Testis (tissue), 5 donors: Measurements from ENCODE around the gene ARAP2. TPM values are rescaled to one million over a fixed set of nuclear protein-coding genes. Genes with fewer than 3 reads are reported as not detected.

Source experiments
- DNase-seq: peaks from one replicate; pipeline ENCODE4 v3.0.0-alpha.2; 2019
- H3K27ac ChIP-seq, 2 donors: fragments of 200-600 bp; sonication (generic); one replicate each; pipeline ENCODE4 v1.5.1; 2019
- H3K27me3 ChIP-seq: fragments of 200-600 bp; sonication (generic); one replicate; pipeline ENCODE4 v1.5.1; 2019
- H3K36me3 ChIP-seq: fragments of 200-600 bp; sonication (generic); one replicate; pipeline ENCODE4 v1.5.1; 2017; ENCODE audit warnings: low read depth; ENCODE audit errors: missing control alignments
- H3K4me1 ChIP-seq: fragments of 200-600 bp; sonication (generic); one replicate; pipeline ENCODE4 v1.5.1; 2019
- H3K4me3 ChIP-seq, 2 donors: fragments of 200-600 bp; sonication (generic); one replicate each; pipeline ENCODE4 v1.5.1; 2017 to 2019
- H3K9me3 ChIP-seq: fragments of 200-600 bp; sonication (generic); one replicate; pipeline ENCODE4 v1.5.1; 2017
- POLR2A ChIP-seq: fragments of 450-650 bp; IDR thresholded peaks from one replicate; pipeline ENCODE4 v1.6.1; 2017; ENCODE audit warnings: antibody characterized with exemption, mild to moderate bottlenecking, moderate library complexity
- WGBS, 2 donors: methylation state at CpG; one replicate each; pipeline ENCODE4 v1.1.5; 2018; 5-methylcytosine and 5-hydroxymethylcytosine counted together
- intact Hi-C: fragments of 100-400 bp; cut with DNase I; formaldehyde crosslinking; loops from one replicate; pipeline ENCODE4 v1.15.1; 2023; ENCODE audit warnings: low total_unique reads
- long read RNA-seq, 2 donors: transcript quantifications; one replicate each; lab custom pipeline, GENCODE V29; 2026
- polyA plus RNA-seq: library from polyadenylated mRNA; stranded (reverse); fragments of 350-450 nt; fragmentation: Illumina TruSeq; extraction: RNeasy Lipid Tissue Mini Kit (QIAGEN cat#74804); gene quantifications from one replicate; pipeline ENCODE4 v1.2.3, GENCODE V29; 2014; ENCODE audit warnings: low read depth, low replicate concordance; ENCODE audit not compliant: insufficient read depth
- total RNA-seq, 2 donors: library from RNA; depleted of rRNA; stranded (reverse); fragments of >200 nt; gene quantifications; one replicate each; pipeline ENCODE4 v1.2.3, GENCODE V29; 2016
- TF ChIP-seq, protein P1 (sequence below), 3 experiments: fragments of 450-650 bp in 2 of 3; fragments of 200-600 bp in 1 of 3; sonication (generic) in 1 of 3; IDR thresholded peaks; one replicate each; pipeline ENCODE4 v1.5.1; 2016 to 2019; ENCODE audit warnings: antibody characterized with exemption in 3 of 3, mild to moderate bottlenecking in 2 of 3, moderate library complexity in 1 of 3

ARAP2 gene, protein sequence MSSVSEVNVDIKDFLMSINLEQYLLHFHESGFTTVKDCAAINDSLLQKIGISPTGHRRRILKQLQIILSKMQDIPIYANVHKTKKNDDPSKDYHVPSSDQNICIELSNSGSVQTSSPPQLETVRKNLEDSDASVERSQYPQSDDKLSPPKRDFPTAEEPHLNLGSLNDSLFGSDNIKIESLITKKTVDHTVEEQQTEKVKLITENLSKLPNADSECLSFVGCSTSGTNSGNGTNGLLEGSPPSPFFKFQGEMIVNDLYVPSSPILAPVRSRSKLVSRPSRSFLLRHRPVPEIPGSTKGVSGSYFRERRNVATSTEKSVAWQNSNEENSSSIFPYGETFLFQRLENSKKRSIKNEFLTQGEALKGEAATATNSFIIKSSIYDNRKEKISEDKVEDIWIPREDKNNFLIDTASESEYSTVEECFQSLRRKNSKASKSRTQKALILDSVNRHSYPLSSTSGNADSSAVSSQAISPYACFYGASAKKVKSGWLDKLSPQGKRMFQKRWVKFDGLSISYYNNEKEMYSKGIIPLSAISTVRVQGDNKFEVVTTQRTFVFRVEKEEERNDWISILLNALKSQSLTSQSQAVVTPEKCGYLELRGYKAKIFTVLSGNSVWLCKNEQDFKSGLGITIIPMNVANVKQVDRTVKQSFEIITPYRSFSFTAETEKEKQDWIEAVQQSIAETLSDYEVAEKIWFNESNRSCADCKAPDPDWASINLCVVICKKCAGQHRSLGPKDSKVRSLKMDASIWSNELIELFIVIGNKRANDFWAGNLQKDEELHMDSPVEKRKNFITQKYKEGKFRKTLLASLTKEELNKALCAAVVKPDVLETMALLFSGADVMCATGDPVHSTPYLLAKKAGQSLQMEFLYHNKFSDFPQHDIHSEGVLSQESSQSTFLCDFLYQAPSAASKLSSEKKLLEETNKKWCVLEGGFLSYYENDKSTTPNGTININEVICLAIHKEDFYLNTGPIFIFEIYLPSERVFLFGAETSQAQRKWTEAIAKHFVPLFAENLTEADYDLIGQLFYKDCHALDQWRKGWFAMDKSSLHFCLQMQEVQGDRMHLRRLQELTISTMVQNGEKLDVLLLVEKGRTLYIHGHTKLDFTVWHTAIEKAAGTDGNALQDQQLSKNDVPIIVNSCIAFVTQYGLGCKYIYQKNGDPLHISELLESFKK (N-terminal part only)
- 10 to 100 TPM; 81.1 to 91.0 TPM for total RNA-seq
- 10.9 TPM for polyA plus RNA-seq
- long read RNA-seq, donor 1 = 0 reads
- long read RNA-seq, donor 2 = 0 reads

DNA sequence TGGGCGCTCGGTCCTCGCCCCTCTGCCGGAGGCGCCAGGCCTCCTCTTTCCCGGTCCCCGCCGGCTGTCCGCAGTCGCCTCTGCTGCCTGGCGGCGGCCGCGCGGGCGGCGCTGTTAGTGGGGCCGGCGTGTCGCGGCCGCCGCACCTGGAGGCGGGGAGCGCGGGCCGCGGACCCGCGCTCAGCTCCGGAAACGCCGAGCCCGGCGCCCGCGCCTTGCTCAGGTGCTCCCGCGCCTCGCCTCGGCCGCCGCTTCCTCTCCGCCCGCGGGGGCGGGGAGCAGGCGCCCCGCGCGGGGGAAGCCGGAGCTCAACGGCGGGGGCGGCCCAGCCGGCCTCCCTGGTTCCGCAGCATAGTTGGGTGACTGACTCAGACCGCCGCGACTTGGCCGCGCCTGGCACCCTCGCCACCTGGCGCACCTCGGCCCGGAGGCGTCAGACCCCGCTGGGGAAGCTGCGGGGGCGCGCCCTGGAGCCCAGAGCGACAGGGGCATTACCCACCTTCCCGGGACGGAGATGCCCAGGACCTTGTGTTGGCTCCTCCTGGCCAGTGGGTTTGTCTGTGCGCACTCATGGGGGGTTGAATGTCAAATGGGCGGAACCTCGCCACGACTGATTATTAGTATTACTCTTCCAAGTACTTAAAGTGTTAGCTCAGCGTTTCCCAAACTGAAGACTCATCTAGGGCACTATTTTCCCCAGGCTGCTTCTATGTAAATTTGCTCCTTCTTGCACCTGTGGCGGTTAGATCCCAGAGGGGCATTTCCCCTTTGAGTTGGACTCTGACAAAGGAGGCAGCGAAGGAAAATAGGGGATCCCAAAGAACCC is at the start of gene ARAP2:
ARAP2 (minus strand) TSS at position 258 of the 826 bp plus-strand sequence. CDS start 15,028 bp downstream, outside the sequence.
- intact Hi-C loops = no loop called here
- H3K36me3 ChIP-seq = no peaks in the 10 kb centered on the region
- H3K27ac ChIP-seq = peak within 1 kb of the TSS; percentile 89 to 92
- H3K4me1 ChIP-seq = no peaks in the 10 kb centered on the region
- 2 to 14% methylated on average over 6 to 53 of the region's 81 CpGs for WGBS, 2 donors
- H3K27me3 ChIP-seq = no peaks in the 10 kb centered on the region
- TF ChIP-seq, protein P1, sequence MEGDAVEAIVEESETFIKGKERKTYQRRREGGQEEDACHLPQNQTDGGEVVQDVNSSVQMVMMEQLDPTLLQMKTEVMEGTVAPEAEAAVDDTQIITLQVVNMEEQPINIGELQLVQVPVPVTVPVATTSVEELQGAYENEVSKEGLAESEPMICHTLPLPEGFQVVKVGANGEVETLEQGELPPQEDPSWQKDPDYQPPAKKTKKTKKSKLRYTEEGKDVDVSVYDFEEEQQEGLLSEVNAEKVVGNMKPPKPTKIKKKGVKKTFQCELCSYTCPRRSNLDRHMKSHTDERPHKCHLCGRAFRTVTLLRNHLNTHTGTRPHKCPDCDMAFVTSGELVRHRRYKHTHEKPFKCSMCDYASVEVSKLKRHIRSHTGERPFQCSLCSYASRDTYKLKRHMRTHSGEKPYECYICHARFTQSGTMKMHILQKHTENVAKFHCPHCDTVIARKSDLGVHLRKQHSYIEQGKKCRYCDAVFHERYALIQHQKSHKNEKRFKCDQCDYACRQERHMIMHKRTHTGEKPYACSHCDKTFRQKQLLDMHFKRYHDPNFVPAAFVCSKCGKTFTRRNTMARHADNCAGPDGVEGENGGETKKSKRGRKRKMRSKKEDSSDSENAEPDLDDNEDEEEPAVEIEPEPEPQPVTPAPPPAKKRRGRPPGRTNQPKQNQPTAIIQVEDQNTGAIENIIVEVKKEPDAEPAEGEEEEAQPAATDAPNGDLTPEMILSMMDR (IDR thresholded peaks at IDR 0.05) = no peak
- TF ChIP-seq POLR2A = no peak
- peak within 1 kb of the TSS; percentile 66 to 79 for H3K4me3 ChIP-seq
- no peaks in the 10 kb centered on the region for H3K9me3 ChIP-seq
- DNase-seq = peak; percentile 85

DNA sequence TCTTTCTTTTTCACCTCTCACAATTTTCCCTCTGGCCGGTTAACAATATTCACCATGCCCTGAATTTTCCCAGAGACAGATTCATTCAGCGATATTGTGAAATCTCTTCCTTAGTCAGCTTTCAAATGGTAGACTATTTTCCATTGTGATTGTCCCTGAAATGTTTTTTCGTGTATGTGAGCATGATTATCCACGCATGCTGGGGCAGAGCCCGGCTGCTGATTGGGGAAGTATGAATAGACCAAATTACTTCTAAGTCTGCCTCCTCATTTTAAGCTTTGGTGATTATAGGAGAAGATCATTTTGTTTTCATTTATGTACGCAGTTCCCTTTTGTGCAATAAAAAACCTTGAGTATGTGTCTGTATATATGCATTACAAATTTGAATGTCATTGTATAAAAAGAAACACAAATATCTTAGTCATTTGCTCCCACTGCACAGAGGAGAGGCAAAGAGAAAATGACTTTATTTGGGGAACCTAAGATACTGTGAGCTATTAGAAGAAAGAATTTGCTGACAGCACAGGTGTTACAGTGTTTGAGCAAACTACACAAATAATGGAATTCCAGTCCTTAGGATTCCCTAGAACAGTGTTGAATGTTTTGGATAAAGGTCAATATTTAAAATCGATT is 48.4 kb upstream of the ARAP2 start:
- H3K9me3 ChIP-seq = no peaks in the 10 kb centered on the region
- intact Hi-C loops = no loop called here
- H3K27me3 ChIP-seq = no peaks in the 10 kb centered on the region
- no peaks in the 10 kb centered on the region for H3K36me3 ChIP-seq
- H3K27ac ChIP-seq = no peak overlapping the region
- no peak overlapping the region for H3K4me3 ChIP-seq
- no peak for DNase-seq
- TF ChIP-seq, protein P1 (IDR thresholded peaks at IDR 0.05) = no peak
- no peak for TF ChIP-seq POLR2A
- no peaks in the 10 kb centered on the region for H3K4me1 ChIP-seq
- 79 to 81% methylated on average over 7 of the region's 7 CpGs for WGBS, 2 donors

DNA sequence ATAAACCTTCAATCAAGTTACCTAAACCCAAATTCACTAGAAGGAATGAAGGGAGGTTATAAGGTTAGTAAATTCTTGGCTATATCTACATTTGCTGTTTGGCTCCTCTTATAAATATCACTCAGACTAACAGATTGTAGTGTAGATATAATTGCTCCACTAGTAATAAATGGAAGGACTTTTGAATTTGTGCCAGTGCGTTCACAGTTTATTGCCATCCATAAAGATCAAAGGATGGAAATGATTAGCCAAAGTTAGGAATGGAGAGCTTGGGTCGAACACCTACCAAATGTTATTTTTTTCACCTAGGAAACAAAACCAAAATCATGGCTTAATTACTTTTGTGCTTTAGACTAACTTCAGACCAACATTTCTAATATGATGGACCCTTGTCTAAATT is 46.3 kb upstream of the ARAP2 start:
- no peak for TF ChIP-seq POLR2A
- TF ChIP-seq, protein P1 (IDR thresholded peaks at IDR 0.05) = no peak
- WGBS, 2 donors = 85 to 90% methylated on average over 2 of the region's 2 CpGs
- Histone ChIP-seq H3K4me3 (no peak overlapping the region), H3K9me3 (no peaks in the 10 kb centered on the region), H3K27me3 (no peaks in the 10 kb centered on the region), H3K4me1 (no peaks in the 10 kb centered on the region), H3K36me3 (no peaks in the 10 kb centered on the region), H3K27ac (no peak overlapping the region)
- intact Hi-C loops = no loop called here
- no peak for DNase-seq
